K562 (cell line): ENCODE measurements around the gene PFKFB2. TPM values are rescaled to one million over a fixed set of nuclear protein-coding genes. Genes with fewer than 3 reads are reported as not detected.

Experiments used
- ARHGAP35 ChIP-seq: fragments of 450-650 bp; IDR thresholded peaks from 2 replicates; pipeline ENCODE4 v1.6.1; 2018; ENCODE audit not compliant: partially characterized antibody
- BRD9 ChIP-seq: fragments of 450-650 bp; IDR thresholded peaks from 2 replicates; pipeline ENCODE4 v1.6.1; 2018; ENCODE audit warnings: low read depth; ENCODE audit not compliant: partially characterized antibody
- CBX1 ChIP-seq: sonication (generic); IDR thresholded peaks from 2 replicates; pipeline ENCODE4 v1.6.1; 2016; ENCODE audit warnings: antibody characterized with exemption, low read depth, mild to moderate bottlenecking
- CREM ChIP-seq: IDR thresholded peaks from 2 replicates; pipeline ENCODE4 v1.6.1; 2014; ENCODE audit warnings: antibody characterized with exemption, low read depth
- DIDO1 ChIP-seq: fragments of 450-650 bp; IDR thresholded peaks from 2 replicates; pipeline ENCODE4 v1.6.1; 2016; ENCODE audit warnings: low read depth, missing biosample characterization, missing genetic modification characterization
- ESRRA ChIP-seq: fragments of 450-650 bp; IDR thresholded peaks from 2 replicates; pipeline ENCODE4 v1.6.1; 2014; ENCODE audit warnings: low read depth, mild to moderate bottlenecking, moderate library complexity, borderline replicate concordance
- IFI16 ChIP-seq: fragments of 250-450 bp; sonication (Bioruptor Pico); IDR thresholded peaks from 2 replicates; pipeline ENCODE4 v2.1.2; 2022; ENCODE audit warnings: mild to moderate bottlenecking, inconsistent platforms
- MECOM ChIP-seq: fragments of 250-450 bp; sonication (Bioruptor Pico); IDR thresholded peaks from 2 replicates; pipeline ENCODE4 v1.8.0; 2022; ENCODE audit warnings: inconsistent platforms
- MEF2D ChIP-seq: conservative IDR thresholded peaks from 2 replicates; pipeline ENCODE4 v1.6.1; 2016; ENCODE audit warnings: low read depth, missing genetic modification characterization, missing compliant biosample characterization
- RFX7 ChIP-seq: fragments of 250-450 bp; sonication (Bioruptor Pico); IDR thresholded peaks from 2 replicates; pipeline ENCODE4 v1.5.1; 2021; ENCODE audit warnings: mild to moderate bottlenecking
- SAFB2 ChIP-seq: fragments of 200-400 bp; formaldehyde crosslinking; IDR thresholded peaks from 2 replicates; pipeline ENCODE4 v1.6.1; 2018; ENCODE audit warnings: borderline replicate concordance, low read length, low read depth, moderate library complexity; ENCODE audit not compliant: severe bottlenecking
- SMAD1 ChIP-seq: fragments of 150-350 bp; IDR thresholded peaks from 2 replicates; pipeline ENCODE4 v1.6.1; 2014; ENCODE audit warnings: low read length, low read depth; ENCODE audit not compliant: partially characterized antibody
- SREBF2 ChIP-seq: sonication (generic); formaldehyde crosslinking; IDR thresholded peaks from 2 replicates; pipeline ENCODE4 v1.4.0; 2020; ENCODE audit warnings: mild to moderate bottlenecking, missing genetic modification reagents
- TAF15 ChIP-seq: fragments of 200-400 bp; formaldehyde crosslinking; IDR thresholded peaks from 2 replicates; pipeline ENCODE4 v1.6.1; 2017; ENCODE audit warnings: mild to moderate bottlenecking, low read depth, low read length, moderate library complexity
- ZBTB8A ChIP-seq: fragments of 450-650 bp; IDR thresholded peaks from 2 replicates; pipeline ENCODE4 v1.6.1; 2018; ENCODE audit warnings: mild to moderate bottlenecking, moderate library complexity; ENCODE audit not compliant: partially characterized antibody
- ZNF507 ChIP-seq: conservative IDR thresholded peaks from 2 replicates; pipeline ENCODE4 v1.6.1; 2017; ENCODE audit warnings: missing genetic modification characterization, missing compliant biosample characterization
- ZNF512 ChIP-seq: IDR thresholded peaks from 2 replicates; pipeline ENCODE4 v1.6.1; 2016; ENCODE audit warnings: missing genetic modification characterization, missing compliant biosample characterization
- ZNF717 ChIP-seq: fragments of 250-450 bp; sonication (Bioruptor Pico); IDR thresholded peaks from 2 replicates; pipeline ENCODE4 v1.5.0; 2021
- polyA plus RNA-seq, 8 experiments: library from polyadenylated mRNA; depleted of rRNA in 4 of 8; stranded (reverse) in 5 of 8; unstranded in 3 of 8; fragments of >200 nt; fragmentation: Nextera tagmentation in 2 of 8; fragmentation: Illumina TruSeq in 1 of 8; extraction: Ambion mirVana in 2 of 8; extraction: Trizol in 1 of 8; gene quantifications; 2 replicates each; pipeline versions ENCODE4 v1.2.1 to v1.2.3, GENCODE V29; 2011 to 2014; ENCODE audit warnings: inconsistent platforms in 1 of 8, missing spikeins in 1 of 8
- total RNA-seq, 7 experiments: library from RNA; depleted of rRNA in 6 of 7; stranded (reverse); fragments of >200 nt in 6 of 7; fragmentation: Illumina TruSeq in 2 of 7; extraction: Trizol in 2 of 7; gene quantifications; 2 replicates each; pipeline versions ENCODE4 v1.2.1 to v1.2.3, GENCODE V29; 2011 to 2021; ENCODE audit warnings: low replicate concordance in 1 of 7
- TF ChIP-seq, protein P1 (sequence below): fragments of 450-650 bp; formaldehyde crosslinking; conservative IDR thresholded peaks from 2 replicates; pipeline ENCODE4 v1.4.0; 2022; ENCODE audit warnings: mild to moderate bottlenecking, missing genetic modification characterization
- TF ChIP-seq, protein P2 (sequence below): sonication (generic); formaldehyde crosslinking; IDR thresholded peaks from 2 replicates; pipeline ENCODE4 v1.8.0; 2022; ENCODE audit warnings: missing genetic modification reagents, mild to moderate bottlenecking, borderline replicate concordance
- TF ChIP-seq, protein P3 (sequence below), 2 experiments: fragments of 250-450 bp in 1 of 2; fragments of 450-650 bp in 1 of 2; sonication (Bioruptor Pico) in 1 of 2; IDR thresholded peaks; 2 replicates each; pipeline versions ENCODE4 v1.6.1 to v1.8.0; 2016 to 2021; ENCODE audit warnings: mild to moderate bottlenecking in 2 of 2, moderate library complexity in 2 of 2, missing compliant biosample characterization in 1 of 2, missing genetic modification characterization in 1 of 2

PFKFB2 gene
- total and polyA plus RNA-seq, 9 of the 15 experiments (the other 6 are each of a cell fraction or from before 2014, with no cell fraction given) = 6.9 to 26.0 (median 16.4) TPM

GRCh38 chr1:207129053-207129452 is 76.0 kb downstream of the PFKFB2 start (continued):
- no peak for TF ChIP-seq RFX7 (CRISPR knock-in tag)
- TF ChIP-seq DIDO1 (tag) = no peak
- no peak for TF ChIP-seq MEF2D (tag)
- no peak for TF ChIP-seq ZNF512
- 0 out of 2 replicates have a peak, but pooled peaks have one; percentile 26 for TF ChIP-seq MECOM (CRISPR knock-in tag)
- no peak for TF ChIP-seq ESRRA
- TF ChIP-seq ZNF507 (tag) = no peak
- TF ChIP-seq CBX1 = no peak
- no peak for TF ChIP-seq TAF15
- no peak for TF ChIP-seq IFI16 (CRISPR knock-in tag)
- TF ChIP-seq, protein P1, sequence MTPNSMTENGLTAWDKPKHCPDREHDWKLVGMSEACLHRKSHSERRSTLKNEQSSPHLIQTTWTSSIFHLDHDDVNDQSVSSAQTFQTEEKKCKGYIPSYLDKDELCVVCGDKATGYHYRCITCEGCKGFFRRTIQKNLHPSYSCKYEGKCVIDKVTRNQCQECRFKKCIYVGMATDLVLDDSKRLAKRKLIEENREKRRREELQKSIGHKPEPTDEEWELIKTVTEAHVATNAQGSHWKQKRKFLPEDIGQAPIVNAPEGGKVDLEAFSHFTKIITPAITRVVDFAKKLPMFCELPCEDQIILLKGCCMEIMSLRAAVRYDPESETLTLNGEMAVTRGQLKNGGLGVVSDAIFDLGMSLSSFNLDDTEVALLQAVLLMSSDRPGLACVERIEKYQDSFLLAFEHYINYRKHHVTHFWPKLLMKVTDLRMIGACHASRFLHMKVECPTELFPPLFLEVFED (CRISPR knock-in tag) = 0 out of 2 replicates have a peak, but pooled peaks have one; percentile 37
- no peak for TF ChIP-seq CREM
- TF ChIP-seq SREBF2 = no peak
- TF ChIP-seq BRD9 = peak; percentile 76
- TF ChIP-seq SAFB2 = no peak
- TF ChIP-seq ZBTB8A = no peak
- TF ChIP-seq, protein P2, sequence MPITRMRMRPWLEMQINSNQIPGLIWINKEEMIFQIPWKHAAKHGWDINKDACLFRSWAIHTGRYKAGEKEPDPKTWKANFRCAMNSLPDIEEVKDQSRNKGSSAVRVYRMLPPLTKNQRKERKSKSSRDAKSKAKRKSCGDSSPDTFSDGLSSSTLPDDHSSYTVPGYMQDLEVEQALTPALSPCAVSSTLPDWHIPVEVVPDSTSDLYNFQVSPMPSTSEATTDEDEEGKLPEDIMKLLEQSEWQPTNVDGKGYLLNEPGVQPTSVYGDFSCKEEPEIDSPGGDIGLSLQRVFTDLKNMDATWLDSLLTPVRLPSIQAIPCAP (CRISPR knock-in tag) = no peak
- no peak for TF ChIP-seq SMAD1
- no peak for TF ChIP-seq ZNF717 (CRISPR knock-in tag)
- TF ChIP-seq, protein P3, sequence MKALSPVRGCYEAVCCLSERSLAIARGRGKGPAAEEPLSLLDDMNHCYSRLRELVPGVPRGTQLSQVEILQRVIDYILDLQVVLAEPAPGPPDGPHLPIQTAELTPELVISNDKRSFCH (CRISPR knock-in tag; IDR thresholded peaks at IDR 0.05) = no peak
- TF ChIP-seq, protein P3 (tag; IDR thresholded peaks at IDR 0.05) = no peak
- TF ChIP-seq ARHGAP35 = no peak
